Gastroesophageal sphincter (tissue), 4 donors: ENCODE measurements around the gene ZNF239. TPM values are rescaled to one million over a fixed set of nuclear protein-coding genes. Genes with fewer than 3 reads are reported as not detected.
A peak's percentile ranks its signal among the peaks of the same experiment; 100 is the strongest.

Experiments used
- ATAC-seq: fragments of 150-250 bp; one replicate; pipeline ENCODE4 v1.9.1; 2016; ENCODE audit warnings: mild to moderate bottlenecking, moderate library complexity
- H3K27ac ChIP-seq, 4 donors: fragments of 200-600 bp; sonication (generic) in 3 of 4; 1 replicate in 3 of 4; 2 replicates in 1 of 4; pipeline ENCODE4 v1.5.1; 2016 to 2019
- H3K27me3 ChIP-seq: fragments of 200-600 bp; sonication (generic); one replicate; pipeline ENCODE4 v1.5.1; 2019
- H3K36me3 ChIP-seq, 2 donors: fragments of 200-600 bp; sonication (generic); one replicate each; pipeline ENCODE4 v1.5.1; 2019; ENCODE audit warnings: control low read depth in 1 of 2
- H3K4me1 ChIP-seq, 3 donors: fragments of 200-600 bp; sonication (generic); 1 replicate in 2 of 3; 2 replicates in 1 of 3; pipeline ENCODE4 v1.5.1; 2016 to 2019; ENCODE audit warnings: control low read depth in 2 of 3
- H3K4me3 ChIP-seq, 2 donors: fragments of 200-600 bp; sonication (generic); one replicate each; pipeline ENCODE4 v1.5.1; 2019; ENCODE audit warnings: mild to moderate bottlenecking in 1 of 2, moderate library complexity in 1 of 2
- H3K9me3 ChIP-seq, 3 donors: fragments of 200-600 bp; sonication (generic); one replicate each; pipeline ENCODE4 v1.5.1; 2017 to 2019; ENCODE audit warnings: control low read depth in 2 of 3
- CTCF ChIP-seq, 4 experiments: fragments of 200-600 bp in 2 of 4; fragments of 450-650 bp in 2 of 4; sonication (generic) in 1 of 4; IDR thresholded peaks; one replicate each; pipeline ENCODE4 v1.5.1; 2017 to 2019; ENCODE audit warnings: antibody characterized with exemption in 4 of 4, mild to moderate bottlenecking in 2 of 4, moderate library complexity in 2 of 4
- EP300 ChIP-seq: sonication (generic); formaldehyde crosslinking; IDR thresholded peaks from one replicate; pipeline ENCODE4 v1.6.1; 2017; ENCODE audit warnings: antibody characterized with exemption, mild to moderate bottlenecking
- POLR2A ChIP-seq, 2 donors: fragments of 450-650 bp; IDR thresholded peaks; one replicate each; pipeline ENCODE4 v1.6.1; 2017; ENCODE audit warnings: antibody characterized with exemption in 2 of 2, mild to moderate bottlenecking in 2 of 2, moderate library complexity in 1 of 2
- POLR2AphosphoS5 ChIP-seq: sonication (generic); formaldehyde crosslinking; IDR thresholded peaks from one replicate; pipeline ENCODE4 v1.6.1; 2017; ENCODE audit warnings: antibody characterized with exemption
- WGBS, 2 donors: methylation state at CpG; one replicate each; pipeline ENCODE4 v1.1.5; 2018; ENCODE audit warnings: low coverage in 1 of 2; 5-methylcytosine and 5-hydroxymethylcytosine counted together
- total RNA-seq, 4 donors: library from RNA; depleted of rRNA; stranded (reverse); fragments of >200 nt; gene quantifications; one replicate each; pipeline ENCODE4 v1.1.0, GENCODE V29; 2016

The ZNF239 gene
- total RNA-seq, 4 donors from 2014 or later: 3.6 to 14.1 (median 6.2) TPM

DNA sequence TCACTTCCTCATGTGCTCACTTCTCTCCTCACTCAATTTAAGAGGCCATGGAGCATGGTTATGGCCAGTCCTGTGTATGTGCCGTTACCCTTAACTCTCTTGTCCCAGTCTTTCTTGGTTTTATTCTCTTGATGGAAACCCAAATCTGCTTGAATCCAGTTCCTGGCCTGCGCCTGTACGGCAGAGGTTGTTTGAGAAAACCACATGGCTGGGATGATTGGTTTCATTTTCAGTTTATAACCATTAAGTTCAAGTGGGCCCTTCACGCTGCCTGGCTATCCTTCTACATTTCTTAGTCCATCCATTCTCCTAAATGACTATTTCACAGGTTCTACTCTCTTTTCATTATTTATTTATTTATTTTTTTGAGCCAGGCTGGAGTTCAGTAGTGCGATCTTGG, 1.6 kb upstream of the ZNF239 start:
- Histone ChIP-seq H3K9me3 (no peaks in the 10 kb centered on the region), H3K27me3 (no peaks in the 10 kb centered on the region), H3K36me3 (no peaks in the 10 kb centered on the region), H3K4me3 (no peak overlapping the region), H3K27ac (no peak overlapping the region), H3K4me1 (peaks cover 0 to 24% (median 0%) of the 10 kb centered on the region in 3 donors)
- TF ChIP-seq POLR2AphosphoS5 (no peak), EP300 (no peak), POLR2A (IDR thresholded peaks at IDR 0.05) (no peak), CTCF (IDR thresholded peaks at IDR 0.05) (no peak)
- ATAC-seq: no peak
- 88 to 92% methylated on average over 3 to 5 of the region's 5 CpGs for WGBS, 2 donors

DNA sequence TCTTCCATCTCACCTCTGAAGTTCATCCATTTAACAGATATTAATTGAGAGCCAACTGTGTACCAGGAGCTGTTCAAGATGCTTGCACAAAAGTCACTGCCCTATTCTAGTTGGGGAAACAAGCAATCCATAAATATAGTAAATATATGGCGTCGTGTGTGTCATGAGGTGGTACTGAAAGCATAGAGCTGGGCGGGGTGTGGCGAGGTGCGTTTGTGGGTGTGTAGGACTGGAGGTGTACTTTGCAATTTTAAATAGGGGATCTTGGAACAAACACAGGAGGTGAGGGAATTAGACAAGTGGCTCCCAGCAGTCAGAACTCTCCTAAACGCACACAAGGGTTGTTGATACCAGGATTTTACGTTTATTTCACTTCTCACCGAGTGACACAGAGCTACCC, 490 bp upstream of the ZNF239 start:
- no peak for TF ChIP-seq CTCF (IDR thresholded peaks at IDR 0.05)
- TF ChIP-seq EP300: no peak
- TF ChIP-seq POLR2AphosphoS5: no peak
- no peak for TF ChIP-seq POLR2A (IDR thresholded peaks at IDR 0.05)
- ATAC-seq: no peak
- H3K4me3 ChIP-seq: peak overlapping the region; percentile 57 to 80
- H3K36me3 ChIP-seq: peaks cover 0 to 5% of the 10 kb centered on the region in 2 donors
- WGBS, 2 donors: 85 to 89% methylated on average over 6 to 8 of the region's 8 CpGs
- no peaks in the 10 kb centered on the region for H3K27me3 ChIP-seq
- peaks cover 0 to 24% (median 0%) of the 10 kb centered on the region in 3 donors for H3K4me1 ChIP-seq
- H3K27ac ChIP-seq: peak overlapping the region in 3 of 4 donors; percentile 80 to 86 (median 84)
- no peaks in the 10 kb centered on the region for H3K9me3 ChIP-seq

DNA sequence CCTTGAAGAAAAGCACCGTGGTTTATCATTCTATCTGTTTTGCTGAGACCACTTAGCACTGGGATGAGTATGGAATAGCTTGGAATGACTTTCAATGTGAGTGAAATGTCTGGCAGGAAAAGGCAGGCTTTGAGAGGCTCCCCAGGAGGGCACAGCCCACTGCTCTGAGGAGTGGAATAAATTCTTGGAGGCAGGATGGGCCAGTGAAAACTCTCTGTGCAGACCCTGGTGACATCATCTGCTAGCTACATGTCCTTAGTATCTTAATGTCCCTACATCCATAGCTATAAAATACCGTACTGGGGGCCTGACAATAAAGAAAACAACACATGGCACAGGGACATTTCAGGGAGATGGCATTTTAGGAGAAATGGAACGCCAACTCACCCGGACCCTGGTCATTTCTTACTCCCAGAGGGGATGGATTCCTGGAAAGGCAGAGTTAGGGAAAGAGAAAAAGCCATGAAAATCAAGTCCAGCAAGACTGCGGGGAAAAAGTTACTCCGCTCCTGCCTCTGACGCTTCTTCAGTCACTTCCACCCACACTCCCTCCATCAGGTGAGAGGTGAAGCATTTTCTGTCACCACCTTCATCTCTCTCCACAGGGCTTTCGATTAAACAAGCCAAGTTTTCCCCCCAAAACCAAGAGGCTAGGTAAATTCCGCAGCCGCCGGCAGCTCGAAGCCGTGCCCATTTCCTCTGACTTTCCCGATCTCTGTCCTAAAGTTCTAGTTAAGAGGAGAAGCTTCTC, 991 bp downstream of the ZNF239 start:
- 55 to 64% methylated on average over 7 to 14 of the region's 14 CpGs for WGBS, 2 donors
- ATAC-seq: no peak
- TF ChIP-seq POLR2A (IDR thresholded peaks at IDR 0.05) (no peak), CTCF (IDR thresholded peaks at IDR 0.05) (no peak), EP300 (no peak), POLR2AphosphoS5 (no peak)
- peaks cover 0 to 24% (median 0%) of the 10 kb centered on the region in 3 donors for H3K4me1 ChIP-seq
- peak overlapping the region in 3 of 4 donors; percentile 80 to 86 (median 84) for H3K27ac ChIP-seq
- H3K36me3 ChIP-seq: peaks cover 0 to 20% of the 10 kb centered on the region in 2 donors
- peak overlapping the region; percentile 57 to 80 for H3K4me3 ChIP-seq
- H3K9me3 ChIP-seq: no peaks in the 10 kb centered on the region
- H3K27me3 ChIP-seq: no peaks in the 10 kb centered on the region

DNA sequence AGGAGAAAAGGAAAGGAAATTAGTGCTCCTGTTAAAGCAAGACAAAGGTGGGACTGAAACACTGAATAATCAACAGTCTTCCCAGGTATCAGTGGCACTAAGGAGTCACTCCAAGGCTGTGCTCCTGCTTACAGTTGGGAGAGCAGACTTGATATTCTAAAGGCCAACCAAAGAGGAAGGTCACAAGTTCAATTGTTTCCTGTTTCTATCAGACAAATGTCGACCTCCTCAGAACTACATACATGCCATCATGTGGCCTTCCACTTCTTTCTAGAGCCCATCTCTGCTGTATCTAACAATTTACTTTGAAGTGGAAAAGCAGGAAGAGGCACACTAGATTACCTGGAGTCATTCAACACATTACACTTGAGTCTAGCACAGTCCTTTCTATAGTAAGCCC, 3.4 kb downstream of the ZNF239 start:
- ATAC-seq: no peak
- WGBS, 2 donors: 54 to 100% methylated on average over 1 of the region's 1 CpG
- no peak overlapping the region for H3K27ac ChIP-seq
- H3K4me1 ChIP-seq: peaks cover 0 to 24% (median 0%) of the 10 kb centered on the region in 3 donors
- H3K36me3 ChIP-seq: peaks cover 0 to 44% of the 10 kb centered on the region in 2 donors
- no peaks in the 10 kb centered on the region for H3K9me3 ChIP-seq
- no peak for TF ChIP-seq CTCF (IDR thresholded peaks at IDR 0.05)
- TF ChIP-seq POLR2AphosphoS5: no peak
- H3K4me3 ChIP-seq: no peak overlapping the region
- no peaks in the 10 kb centered on the region for H3K27me3 ChIP-seq

GRCh38 chr10:43569681-43570080, 4.7 kb downstream of the ZNF239 start:
- Histone ChIP-seq H3K36me3 (peaks cover 0 to 53% of the 10 kb centered on the region in 2 donors), H3K9me3 (no peaks in the 10 kb centered on the region), H3K4me3 (no peak overlapping the region), H3K27me3 (no peaks in the 10 kb centered on the region), H3K27ac (no peak overlapping the region), H3K4me1 (peaks cover 0 to 18% (median 0%) of the 10 kb centered on the region in 3 donors)
- TF ChIP-seq POLR2AphosphoS5 (no peak), EP300 (no peak), CTCF (IDR thresholded peaks at IDR 0.05) (no peak), POLR2A (IDR thresholded peaks at IDR 0.05) (no peak)
- no peak for ATAC-seq
